ENCODE data around the gene EID1. TPM values are rescaled to one million over a fixed set of nuclear protein-coding genes. Genes with fewer than 3 reads are reported as not detected.

Gene EID1, protein sequence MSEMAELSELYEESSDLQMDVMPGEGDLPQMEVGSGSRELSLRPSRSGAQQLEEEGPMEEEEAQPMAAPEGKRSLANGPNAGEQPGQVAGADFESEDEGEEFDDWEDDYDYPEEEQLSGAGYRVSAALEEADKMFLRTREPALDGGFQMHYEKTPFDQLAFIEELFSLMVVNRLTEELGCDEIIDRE
- total RNA-seq (2014; rRNA removed; shearing (Covaris generic)) = 179 and 252 TPM in 2 replicates

DNA sequence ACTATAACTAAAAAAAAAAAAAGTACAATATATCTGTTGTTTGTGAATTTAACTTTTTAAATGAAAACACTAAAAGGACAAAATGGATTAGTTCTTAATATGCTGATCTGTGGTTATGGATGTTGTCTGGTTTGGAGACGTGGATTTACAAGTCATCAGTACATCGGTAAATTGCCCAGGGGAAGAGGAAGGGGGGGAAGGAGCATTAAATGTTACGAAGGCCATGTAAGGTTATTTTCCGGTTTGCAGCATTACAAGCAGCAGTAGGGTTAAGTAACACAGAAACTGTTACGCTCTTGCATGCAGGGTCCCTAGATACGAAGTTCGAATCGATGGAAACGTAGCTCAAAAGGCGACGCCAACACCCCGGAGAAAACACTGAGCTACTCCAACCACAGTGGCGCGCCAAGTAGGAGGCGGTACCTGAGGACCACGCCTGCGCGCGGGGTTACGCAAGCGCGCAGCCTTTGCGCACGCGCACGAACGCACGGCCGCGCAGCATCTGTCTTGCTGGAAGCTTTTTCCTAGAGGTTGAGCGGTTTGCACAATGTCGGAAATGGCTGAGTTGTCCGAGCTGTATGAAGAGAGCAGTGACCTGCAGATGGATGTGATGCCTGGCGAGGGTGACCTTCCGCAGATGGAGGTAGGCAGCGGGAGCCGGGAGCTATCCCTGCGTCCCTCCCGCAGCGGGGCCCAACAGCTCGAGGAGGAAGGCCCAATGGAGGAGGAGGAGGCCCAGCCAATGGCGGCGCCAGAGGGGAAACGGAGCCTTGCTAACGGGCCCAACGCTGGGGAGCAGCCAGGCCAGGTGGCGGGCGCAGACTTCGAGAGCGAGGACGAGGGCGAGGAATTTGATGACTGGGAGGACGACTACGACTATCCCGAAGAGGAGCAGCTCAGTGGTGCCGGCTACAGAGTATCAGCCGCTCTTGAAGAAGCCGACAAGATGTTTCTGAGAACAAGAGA lies at the start of gene EID1:
EID1 (plus strand) TSS at position 505 of the 966 bp plus-strand sequence; CDS start at position 548, 43 bp downstream.

Other genes with a start within 250 kb of the EID1 start
- gene FBN1, start 232.4 kb upstream of the EID1 start, total RNA-seq (2014; rRNA removed; shearing (Covaris generic)) = 18.1 and 25.9 TPM in 2 replicates
- gene CEP152, start 67.1 kb upstream of the EID1 start, total RNA-seq (2014; rRNA removed; shearing (Covaris generic)) = 17.4 and 23.8 TPM in 2 replicates
- gene SHC4, start 85.8 kb downstream of the EID1 start, total RNA-seq (2014; rRNA removed; shearing (Covaris generic)) = 10.2 and 12.2 TPM in 2 replicates
- gene SECISBP2L, start 168.3 kb downstream of the EID1 start, total RNA-seq (2014; rRNA removed; shearing (Covaris generic)) = 12.7 and 16.6 TPM in 2 replicates

Measured in A375 (cell line).